ENCODE data around the gene ZMPSTE24.
A peak's percentile ranks its signal among the peaks of the same experiment; 100 is the strongest.

Gene ZMPSTE24

DNA sequence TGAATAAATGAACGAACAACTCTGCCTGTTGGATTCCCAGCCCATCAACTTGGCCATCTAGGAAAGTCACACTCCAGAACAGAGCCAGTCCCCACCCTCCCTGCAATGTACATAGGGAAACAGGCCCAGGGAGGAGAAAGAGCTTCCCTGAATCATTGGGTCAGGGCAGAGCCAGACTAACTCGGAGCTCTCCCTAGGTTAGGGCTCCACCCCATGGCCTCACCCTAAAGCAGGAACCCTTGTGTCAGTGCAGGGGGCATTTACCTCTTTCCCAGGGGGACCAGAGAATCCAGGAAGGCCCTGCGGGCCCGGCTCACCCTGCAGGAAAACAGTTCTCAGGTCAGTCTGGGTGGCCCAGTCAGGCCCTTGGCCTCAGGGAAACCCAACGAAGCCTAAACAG, 47.4 kb downstream of the ZMPSTE24 start:
- DNase-seq (ENCODE audit: low read depth), result no peak

DNA sequence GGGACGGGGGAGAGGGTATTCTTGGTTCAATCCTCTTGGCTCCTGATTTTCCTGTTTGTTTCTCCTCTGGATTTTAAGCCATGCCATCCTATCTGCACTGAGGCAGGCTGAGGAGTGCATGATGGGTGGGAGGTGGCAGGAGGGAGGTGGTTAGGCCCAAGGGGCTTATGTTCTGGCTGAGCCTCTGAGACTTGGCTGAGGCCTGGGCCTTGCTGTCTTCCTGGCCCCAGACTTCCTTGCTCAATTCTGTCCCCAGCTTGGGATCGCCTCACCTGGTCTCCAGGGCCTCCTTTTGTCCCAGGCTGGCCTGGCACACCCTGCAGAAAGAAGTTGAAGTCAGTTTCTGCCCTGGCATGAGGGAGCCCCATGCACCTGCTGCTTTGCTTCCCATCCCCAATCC, 47.8 kb downstream of the ZMPSTE24 start:
- no peak for DNase-seq (ENCODE audit: low read depth)

DNA sequence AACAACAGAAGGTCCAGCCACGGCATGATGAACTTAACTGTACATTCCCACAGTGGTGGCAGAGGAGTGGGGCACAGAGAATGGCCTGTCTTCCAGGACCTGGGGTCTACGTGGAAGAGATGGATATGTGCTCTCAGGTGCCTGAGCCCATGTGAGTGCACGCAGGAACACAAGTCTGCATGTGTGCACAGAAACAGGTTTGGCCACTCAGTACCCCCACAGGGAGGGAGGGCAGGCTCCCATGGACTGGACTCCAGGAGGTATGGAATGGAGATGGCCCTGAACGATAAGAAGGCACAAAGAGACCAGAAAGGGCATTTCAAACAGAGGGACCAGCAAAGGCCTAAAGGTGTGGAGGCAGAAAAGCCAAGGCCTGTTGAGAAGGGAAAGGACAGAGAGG, 48.3 kb downstream of the ZMPSTE24 start:
- no peak for DNase-seq (ENCODE audit: low read depth)

DNA sequence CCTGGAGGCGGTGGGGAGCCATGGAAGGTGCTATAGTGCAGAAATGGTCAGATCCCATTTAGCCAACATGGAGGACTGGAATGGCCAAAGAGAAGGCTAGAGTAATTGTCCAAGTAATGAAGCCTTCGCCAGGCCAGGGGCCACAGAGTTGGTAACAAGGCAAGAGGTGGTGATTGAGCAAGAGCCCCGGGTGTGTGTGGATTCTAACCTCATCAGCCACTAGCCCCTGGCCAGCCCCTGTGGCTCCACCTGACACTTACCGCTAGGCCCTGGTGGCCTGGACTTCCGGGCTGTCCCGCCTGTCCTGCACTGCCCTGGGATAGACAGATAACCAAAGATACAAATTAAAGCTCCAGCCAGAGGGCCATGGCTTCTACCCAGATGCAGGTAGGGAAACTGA, 49.1 kb downstream of the ZMPSTE24 start:
- no peak for DNase-seq (ENCODE audit: low read depth)

DNA sequence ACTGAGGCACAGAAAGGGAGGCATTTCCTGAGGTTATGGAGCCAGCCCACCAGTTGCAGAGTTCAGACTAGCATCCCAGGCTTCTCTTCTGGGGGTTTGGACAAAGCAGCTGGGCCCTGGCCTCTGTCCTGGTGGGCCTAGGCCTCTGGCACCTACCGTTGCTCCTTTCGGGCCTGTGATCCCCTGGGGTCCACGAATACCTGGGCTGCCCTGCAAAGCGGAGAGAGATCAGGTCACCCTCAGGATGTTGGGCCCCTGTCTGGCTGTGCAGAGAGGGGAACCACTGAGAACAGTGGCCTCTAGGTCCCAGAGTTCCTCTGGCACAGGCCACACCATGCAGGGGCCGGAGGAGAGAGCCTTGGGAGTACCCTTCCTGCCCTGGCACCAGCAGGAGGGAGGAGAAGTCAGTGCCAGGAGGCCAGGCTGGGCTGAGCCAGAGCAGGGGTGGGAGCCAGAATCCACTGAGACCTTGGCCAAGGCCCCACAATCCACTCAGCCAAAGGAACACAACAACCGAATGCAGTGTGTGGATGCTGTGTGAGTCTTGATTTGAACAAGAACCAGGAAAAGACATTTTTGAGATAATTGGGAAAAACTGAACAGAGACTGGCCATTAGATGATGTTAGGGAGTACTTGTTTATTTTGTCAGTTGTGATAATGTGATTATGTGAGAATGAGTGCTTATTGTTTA, 50.1 kb downstream of the ZMPSTE24 start:
- DNase-seq (ENCODE audit: low read depth), result no peak

DNA sequence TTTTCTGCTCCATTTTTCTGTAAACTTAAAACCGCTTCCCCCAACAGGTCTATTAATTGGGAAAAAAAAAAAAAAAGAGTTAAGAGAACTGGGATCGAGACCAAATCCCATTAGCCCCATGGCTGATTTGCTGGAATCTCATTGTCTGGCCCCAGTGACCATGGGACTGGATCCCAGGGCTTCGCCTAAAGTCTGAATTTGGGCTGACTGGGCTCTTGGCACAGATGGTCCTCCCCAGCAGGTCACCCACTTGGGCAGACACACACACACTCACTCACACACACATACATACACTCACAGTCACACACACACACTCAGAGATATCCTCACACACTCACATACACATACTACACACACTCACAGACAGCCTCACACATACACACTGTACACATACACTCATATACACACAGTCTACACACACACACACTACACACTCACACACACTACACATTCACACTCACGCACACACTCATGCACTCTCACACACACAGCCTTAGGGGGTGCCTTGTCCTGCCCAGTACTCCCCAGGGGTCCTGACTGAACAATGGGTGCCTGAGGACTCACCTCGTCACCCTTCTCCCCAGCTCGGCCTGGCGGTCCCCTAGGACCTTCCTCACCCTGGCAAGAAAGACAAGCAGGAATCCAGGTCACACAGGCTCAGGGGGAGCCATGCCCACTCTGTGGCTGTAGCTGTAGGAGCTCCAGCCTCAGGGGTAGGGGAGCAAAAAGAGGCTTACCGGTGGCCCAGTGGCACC, 51.5 kb downstream of the ZMPSTE24 start:
- no peak for DNase-seq (ENCODE audit: low read depth)

DNA sequence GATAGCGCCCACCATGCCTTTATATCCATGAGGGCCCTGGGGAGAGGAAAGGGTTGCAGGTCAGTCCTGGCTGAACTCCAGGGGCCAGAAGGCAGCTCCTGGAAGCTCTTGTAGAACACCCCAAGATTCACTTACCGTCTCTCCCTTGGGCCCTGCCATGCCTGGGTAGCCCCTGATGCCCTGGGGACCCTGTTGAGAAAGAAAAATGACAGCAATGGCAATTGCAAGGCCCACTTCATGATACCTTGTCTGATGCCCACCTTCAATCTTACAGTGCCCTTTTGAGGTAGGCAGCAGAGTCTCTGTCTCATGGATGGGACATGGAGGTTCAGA, 52.1 kb downstream of the ZMPSTE24 start:
- DNase-seq (ENCODE audit: low read depth), result no peak

DNA sequence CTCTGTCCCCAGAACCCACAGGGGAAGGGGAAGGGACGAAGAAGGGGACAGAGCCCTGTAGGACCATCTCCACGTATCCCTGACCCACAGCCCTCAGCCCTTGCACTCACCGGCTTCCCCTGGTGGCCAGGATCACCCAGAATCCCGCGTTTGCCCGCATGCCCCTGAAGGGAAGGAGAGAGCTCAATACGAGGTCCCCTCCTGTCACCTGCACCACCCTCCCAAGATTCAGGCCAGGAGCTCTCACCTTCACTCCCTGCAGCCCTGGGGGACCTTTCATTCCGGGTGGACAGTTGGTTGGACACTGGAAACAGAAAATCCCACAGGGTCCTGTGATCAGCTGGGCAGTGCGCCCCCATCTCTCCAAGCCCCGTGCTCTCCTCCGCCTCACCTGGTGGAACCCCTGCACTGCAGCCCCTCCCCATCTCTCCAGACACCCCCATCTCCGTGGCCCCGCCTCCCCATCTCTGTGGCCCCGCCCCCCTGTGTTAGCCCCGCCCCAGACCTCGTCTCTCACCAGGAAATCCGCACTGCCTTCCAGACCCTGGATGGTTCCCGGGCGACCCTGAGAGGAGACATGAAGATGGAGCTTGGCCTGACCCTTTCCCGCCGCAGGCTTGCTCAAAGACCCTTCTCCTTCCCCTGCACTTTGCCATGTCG, 53.1 kb downstream of the ZMPSTE24 start:
- DNase-seq (ENCODE audit: low read depth), result no peak

DNA sequence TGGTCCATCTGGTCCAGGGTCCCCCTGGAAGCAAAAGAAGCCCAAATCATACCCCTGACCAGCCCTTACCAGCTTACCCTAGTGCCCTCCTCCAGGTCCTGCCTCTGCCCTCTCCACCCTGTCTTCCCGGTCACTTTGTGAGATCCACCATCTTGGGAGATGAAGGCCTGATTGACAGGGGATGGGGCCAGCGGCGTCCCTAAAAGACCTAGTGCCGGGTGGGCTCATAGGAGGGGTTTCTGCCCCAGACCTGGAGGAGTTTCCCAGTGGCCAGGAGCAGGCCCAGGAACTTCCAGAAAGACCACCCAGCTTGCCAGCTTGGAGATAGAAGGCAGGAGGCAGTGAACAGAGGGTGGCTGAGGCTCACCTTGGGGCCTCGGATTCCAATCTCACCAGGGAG, 53.7 kb downstream of the ZMPSTE24 start:
- DNase-seq (ENCODE audit: low read depth), result no peak

DNA sequence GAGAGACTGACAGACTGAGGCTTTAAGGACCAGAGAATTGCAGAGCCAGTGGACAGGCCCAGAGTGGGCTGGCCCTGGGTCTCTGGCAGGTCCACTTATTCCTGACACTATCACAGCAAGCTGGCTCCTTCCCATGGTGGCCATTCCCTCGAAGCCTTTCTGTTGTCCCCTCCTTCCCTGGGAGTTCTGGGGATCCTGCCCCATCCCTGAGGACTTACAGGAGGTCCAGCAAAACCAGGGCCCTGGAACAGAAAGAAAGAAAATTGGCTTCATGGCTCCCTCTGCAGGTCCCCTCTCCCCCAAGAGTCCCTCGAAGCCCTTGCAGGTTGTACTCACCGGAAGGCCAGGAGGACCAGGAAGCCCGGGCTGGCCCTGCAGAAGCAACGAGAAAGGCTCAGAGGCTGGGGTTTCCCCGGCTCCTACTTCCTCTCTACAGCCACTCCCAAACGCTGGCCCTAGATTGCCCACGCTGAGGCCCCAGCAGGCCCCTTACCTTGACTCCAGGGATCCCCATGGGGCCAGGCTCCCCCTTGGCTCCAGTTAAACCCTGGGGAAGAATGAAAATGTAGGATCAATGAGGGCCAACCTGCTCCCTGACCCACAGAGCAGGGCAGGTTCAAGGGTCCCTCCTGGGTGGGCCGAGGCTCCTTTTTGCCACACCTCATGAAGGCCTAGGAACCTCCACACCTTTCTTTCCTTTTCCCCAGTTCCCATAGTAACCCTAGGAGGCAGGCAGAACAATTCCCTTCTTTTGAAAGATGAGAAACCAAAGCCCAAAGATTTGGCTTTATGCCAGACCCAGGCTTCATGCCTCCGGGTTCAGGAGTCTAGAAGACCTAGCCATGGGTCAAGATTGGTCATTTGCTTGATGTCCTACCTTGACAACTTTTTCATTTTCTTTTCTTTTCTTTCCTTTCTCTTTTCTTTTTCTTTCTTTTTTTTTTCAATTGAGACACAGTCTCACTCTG, 54.5 kb downstream of the ZMPSTE24 start:
- no peak for DNase-seq (ENCODE audit: low read depth)

DNA sequence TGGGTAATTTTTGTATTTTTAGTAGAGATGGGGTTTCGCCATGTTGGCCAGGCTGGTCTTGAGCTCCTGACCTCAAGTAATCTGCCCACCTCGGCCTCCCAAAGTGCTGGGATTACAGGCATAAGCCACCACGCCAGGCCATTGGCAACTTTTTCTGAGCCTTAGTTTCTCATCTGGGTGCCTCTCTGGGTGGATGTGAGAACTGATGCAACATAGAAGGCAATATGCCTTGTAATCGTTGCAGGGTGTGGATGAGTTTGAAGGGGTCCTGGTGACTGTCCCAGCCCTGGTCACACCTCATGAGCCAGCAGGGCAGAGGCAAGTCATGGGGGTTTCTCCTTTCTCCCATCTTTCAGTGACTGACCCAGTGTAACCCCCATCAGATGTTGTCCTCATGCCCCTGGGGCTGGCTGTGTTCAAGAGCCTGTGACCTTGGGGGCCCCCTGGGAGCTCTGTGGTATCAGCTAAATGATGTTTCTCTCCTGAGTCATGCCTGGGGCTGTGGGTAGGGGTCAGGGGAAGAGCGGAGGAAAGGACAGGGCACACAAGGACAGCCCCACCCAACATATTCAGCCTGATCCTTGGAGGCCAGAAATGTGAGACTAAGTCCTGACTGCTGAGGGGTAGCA, 55.4 kb downstream of the ZMPSTE24 start:
- DNase-seq (ENCODE audit: low read depth), result no peak

DNA sequence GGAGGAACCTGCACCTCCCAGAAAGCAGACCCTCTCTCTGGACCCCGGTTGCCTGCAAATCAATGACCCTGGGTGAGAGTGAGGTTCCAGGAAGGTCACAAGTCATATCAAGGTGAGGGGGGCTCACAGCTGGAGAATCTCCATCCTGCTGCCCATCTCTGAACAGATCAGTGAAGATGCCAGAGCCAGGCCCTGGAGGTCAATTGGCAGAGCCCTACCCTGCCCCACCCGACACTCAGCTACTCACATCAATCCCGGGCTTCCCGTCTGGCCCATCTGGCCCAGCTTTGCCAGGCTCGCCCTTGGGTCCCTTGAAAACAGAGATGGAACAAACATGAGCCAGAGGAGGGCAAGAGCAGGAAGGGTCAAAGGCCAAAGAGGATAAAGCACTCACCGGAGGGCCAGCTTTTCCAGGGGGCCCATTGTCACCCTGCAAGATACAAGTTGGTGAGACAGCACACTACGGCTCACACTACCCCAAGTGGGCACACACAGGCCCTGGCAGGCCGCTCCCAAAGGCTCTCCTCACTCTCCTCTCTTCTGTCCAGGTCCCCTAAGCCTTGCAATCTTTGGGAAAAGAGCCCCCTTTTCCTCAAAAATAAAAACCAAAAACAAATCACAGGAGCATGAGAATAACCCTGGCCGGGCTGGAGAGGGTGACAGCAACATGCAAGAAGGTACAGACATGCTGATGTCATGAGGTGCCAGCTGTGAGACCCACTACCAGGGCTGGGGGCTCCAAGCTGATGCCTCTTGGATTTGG, 56.1 kb downstream of the ZMPSTE24 start:
- no peak for DNase-seq (ENCODE audit: low read depth)

DNA sequence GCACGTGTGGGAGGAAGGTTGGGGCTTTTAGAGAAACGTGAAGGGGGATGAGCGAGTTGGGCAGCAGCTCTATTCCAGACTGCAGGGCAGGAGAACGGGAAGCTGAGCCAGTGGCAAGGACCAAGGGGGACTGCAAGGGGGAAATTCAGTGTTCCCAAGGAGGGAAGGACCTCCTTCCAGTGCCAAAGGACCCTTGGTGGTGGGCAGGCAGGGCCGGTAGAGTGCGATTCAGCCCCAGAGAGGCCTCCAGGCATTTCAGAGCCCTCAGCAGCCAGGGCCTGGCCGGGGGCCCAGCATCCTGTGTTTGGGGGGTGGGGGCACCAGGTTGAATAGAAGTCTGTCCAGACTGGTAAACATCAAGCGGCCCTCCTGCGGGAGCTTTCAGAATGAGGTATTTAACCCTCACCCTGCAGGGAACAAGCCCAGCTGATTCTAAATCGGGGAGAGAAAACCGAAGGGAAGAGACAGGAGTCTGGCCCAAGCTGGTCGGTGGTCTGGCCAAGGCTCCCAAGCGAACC, 56.7 kb downstream of the ZMPSTE24 start:
- no peak for DNase-seq (ENCODE audit: low read depth)

DNA sequence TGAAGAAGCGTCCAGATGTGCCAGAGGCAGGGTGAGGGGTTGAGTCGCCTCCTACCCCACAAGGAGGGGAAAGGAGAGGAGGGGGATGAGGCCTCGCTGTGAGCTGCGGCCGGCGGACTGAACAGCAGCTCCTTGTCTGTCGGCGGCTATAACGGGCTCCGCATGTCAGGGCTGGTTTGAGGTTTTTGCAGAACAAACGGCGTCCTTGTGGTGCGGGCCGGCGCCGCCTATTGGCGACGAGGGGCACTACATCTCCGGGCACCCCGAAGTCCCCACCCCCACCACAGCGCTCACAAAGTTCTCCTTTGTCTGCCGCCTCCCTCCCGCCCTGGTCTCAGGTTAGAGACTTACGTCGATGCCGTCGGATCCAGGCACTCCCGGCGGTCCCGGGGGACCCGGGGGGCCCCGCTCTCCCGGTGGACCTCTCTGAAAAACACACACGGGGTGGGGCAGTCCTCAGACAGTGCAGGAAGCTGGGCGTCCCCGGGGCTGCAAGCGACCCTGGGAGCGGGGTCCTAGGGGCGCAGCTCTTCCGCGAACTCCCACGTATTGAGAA, 57.3 kb downstream of the ZMPSTE24 start:
- peak; percentile 76 for DNase-seq (ENCODE audit: low read depth)

DNA sequence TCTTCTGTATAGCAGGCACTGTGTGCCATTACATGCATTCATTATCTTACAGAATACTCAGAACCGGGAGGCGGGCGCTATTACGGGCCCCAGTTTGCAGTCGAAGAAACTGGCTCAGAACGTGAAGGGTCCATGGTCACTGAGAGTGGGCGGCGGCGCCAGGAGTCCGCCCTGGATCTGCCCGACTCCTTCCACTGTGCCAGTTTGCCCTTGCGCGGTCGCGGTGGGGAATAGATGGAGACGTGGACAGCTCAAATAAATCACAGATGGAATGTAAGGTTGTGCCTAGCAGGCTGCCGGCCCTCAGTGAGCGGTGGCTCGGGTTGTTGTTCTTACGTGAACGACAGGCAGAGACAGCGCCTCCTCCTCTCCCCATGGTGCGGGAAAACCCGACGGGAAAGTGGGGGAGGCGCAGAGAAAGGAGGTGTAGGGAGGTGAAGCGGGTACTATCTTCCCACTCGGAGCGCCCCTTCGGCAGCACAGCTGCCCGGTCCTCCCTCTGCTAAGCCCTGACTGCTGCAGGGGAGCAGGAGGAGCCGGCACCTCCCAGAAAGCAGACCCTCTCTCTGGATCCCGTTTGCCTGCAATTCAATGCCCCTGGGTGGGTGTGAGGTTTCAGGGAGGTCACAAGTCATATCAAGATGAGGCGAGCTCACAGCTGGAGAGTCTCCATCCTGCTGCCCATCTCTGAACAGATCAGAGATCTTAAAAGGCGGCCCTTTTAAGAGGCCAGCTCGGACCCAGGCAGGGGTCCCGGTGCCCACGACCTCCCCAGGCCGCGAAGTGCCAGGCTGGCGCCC, 58.0 kb downstream of the ZMPSTE24 start:
- DNase-seq (ENCODE audit: low read depth), result no peak

DNA sequence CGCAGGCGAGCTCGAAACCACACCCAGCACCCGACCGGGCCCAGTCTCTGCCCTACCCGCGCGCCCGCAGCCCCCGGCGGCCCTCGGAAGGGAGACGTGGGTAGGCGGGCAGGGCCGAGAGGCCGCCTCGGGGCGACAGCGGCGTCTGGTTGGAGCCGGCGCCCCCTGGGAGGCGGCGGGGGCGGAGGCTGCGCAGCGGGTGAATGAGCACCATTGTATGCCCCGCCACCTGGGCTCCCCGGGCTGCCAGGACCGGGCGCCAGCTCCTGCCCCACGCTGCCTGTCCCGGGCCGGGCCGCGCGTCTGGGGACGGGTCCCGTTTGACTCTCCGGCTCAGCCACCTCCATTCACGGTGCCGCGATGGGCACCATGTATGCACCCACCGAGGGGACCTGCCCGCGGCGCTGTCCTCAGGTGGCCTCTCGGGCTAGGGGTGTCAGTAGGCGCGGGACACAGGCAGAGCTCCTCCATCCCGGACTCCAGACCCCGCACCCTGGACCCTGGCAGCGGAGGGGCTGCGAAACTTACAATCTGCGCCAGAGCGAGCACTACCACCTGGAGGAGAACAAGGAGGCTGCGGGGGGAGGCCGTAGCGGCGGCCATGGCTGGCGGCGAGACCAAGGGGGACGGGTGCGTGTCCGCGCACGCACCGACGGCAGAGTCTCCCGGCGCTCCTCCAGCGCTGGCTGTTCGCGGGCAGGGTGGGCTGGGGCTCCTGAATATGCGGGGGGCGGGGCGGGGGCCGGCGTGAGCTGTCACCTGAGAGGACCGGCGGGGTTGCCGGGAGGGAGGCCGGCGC, 58.8 kb downstream of the ZMPSTE24 start, which contains the start of gene COL9A2:
COL9A2 (minus strand) TSS at position 692 of the 799 bp plus-strand sequence; CDS start at position 603, 89 bp downstream.
- peak; percentile 41 for DNase-seq (ENCODE audit: low read depth)

DNA sequence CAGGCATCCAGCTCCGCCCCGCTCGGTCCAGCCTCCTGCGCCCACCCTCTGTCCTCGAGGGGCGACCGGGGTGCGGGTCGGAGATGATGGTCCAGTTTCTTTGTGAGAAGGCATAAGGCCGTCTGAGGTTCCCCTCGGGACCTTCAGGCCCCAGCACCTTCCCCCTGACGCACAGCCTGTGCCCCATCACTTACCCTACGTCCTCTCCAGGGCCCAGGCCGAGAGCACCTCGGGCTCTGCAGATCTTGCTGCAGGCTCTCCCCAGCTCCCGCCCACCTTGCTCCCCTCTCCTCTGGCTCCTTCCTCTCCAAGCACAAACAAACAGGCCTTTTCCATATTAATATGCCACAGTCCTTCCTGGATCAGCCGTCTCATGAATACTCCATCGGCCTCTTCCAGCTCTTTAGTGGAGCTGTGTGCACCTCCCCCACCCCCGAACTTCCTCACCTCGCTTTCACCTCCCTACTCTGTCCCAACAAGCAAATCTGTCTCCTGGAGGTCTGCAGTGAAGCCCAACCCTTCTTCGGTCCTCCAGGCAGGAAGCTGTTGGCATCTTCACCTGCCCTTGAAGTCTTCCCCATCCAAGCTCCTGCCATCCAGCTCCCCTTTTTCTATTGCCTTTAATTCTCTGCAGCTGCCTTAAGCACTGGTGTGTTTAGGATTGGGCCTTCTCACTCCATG, 59.5 kb downstream of the ZMPSTE24 start:
- DNase-seq (ENCODE audit: low read depth), result no peak

DNA sequence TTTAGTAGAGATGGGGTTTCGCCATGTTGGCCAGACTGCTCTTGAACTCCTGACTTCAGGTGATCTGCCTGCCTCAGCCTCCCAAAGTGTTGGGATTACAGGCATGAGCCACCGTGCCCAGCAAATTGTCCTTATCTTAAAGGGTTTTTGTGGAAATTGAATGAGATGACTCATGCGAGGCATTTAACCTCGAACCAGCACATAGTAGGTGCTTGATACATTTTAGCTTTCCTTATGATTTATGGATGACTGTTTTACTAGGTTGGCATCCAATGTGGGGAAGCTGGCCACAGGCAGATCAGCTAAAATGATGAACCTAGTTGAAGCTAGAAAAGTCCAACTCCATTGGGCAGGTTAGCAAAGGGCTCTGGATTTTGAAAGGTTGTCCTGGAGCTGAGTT, 60.4 kb downstream of the ZMPSTE24 start:
- DNase-seq (ENCODE audit: low read depth), result no peak
